ENCODE results near the gene SLC23A2.

SLC23A2 gene

GRCh38 chr20:4837760-4838159 lies 163.6 kb downstream of the SLC23A2 start:
- DNase-seq: no peak

GRCh38 chr20:4836935-4837334 lies 164.4 kb downstream of the SLC23A2 start:
- DNase-seq: no peak

DNA sequence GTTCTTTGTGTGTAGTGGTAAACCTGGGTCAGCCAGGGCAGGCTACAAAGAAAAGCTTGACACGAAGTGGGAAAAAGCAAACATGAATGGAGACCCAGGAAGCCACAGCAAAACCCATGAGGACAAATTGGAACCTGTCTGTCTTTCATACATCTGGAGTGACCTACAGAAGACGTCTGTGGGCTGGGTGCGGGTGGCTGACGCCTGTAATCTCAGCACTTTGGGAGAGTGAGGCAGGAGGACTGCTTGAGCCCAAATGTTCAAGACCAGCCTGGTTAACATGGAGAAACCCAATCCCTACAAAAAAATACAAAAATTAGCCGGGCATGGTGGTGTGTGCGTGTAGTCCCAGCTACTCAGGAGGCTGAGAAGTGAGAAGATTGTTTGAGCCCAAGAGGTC lies 164.8 kb downstream of the SLC23A2 start:
- no peak for DNase-seq

DNA sequence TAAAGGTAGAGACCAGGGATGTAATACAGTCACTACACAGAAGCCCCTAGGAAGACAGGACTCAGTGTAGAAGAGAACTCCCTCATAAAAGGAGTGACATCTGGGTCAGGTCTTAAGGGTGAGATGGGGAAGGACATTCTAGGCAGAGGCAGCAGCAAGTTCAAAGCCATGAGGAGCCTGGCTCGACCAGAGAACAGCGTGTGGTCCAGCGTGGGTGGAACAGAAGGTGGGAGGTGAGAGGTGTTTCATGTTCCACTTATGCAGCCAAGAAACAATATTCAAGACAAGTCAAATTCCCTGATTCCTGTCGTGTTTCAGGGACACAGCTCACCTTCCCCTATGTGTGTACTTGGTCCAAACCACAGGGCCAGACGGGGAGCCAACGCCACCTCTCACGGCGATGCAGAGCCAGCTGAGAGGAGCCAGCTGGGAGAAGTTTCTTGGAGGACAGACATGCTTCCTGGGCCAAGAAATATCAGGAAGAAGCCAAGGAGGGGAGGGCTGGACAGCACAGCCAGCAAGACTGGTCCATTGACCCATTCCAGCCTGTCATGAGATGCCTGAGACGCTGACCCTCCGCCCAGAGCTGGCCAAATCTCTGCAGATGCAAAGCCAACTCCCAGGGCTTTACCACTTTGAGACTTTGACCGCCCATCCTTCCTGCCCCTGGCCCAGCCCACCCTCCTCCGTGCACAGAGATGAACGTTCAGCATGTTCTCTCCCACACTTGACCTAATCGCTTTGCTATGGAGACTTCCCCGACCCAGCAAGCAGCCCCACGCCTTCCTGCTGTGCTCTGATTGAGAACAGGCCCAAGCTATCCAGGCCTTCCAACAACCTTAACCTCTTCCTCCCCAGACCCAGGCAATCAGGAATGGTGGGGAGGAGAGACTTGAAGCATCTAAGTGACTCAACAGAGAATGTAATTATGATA lies 165.8 kb downstream of the SLC23A2 start:
- DNase-seq: no peak

DNA sequence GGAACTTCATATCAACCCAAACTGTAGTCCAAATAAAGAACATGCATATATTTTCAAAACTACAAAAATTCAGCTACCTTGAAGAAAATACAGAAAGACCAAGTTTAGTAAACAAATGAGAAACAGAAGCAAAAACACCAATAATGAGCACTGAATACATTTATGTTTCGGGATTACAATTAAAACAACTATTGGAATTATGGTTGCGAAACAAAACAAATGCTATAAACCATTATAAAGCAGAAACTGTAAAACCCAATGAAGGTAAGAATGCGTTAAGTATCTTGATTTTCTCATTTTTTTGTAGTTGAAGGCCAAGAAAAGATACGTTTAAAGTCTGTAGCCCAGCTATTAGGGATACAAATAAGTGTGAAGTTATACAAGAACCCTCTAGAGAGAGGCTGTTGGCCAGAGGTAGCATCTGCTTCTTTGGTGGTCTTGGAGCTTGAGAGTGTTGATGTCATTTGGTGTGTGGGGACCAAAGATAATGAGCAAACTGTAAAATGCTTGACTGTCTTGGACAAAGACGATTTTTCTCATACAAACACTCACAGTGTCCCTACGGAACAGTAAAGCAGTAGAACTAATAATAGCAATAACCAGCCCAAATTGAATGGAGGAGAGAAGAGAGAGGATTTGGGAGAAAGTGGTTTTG lies 168.1 kb downstream of the SLC23A2 start:
- no peak for DNase-seq

DNA sequence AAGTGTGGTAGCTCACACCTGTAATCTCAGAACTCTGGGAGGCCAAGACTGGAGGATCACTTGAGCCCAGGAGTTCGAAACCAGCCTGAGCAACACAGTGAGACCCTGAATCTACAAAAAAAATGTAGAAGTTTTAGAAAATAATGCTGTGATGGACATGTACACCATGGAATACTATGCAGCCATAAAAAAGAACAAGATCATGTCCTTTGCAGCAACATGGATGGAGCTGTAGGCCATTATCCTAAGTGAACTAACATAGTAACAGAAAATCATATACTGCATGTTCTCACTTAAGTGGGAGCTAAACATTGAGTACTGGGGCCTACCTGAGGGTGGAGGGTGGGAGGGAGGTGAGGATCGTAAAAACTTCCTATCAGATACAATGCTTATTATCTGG lies 168.8 kb downstream of the SLC23A2 start:
- DNase-seq: no peak

- no peak for DNase-seq
Observed at GRCh38 chr20:4830696-4831095, 170.6 kb downstream of the SLC23A2 start.

GRCh38 chr20:4830259-4830658 lies 171.1 kb downstream of the SLC23A2 start:
- DNase-seq: no peak

- no peak for DNase-seq
Observed at GRCh38 chr20:4829514-4830215, 171.6 kb downstream of the SLC23A2 start.

GRCh38 chr20:4828830-4829513 lies 172.3 kb downstream of the SLC23A2 start:
- DNase-seq: no peak

GRCh38 chr20:4821590-4821989 lies 179.7 kb downstream of the SLC23A2 start:
- DNase-seq: no peak

DNA sequence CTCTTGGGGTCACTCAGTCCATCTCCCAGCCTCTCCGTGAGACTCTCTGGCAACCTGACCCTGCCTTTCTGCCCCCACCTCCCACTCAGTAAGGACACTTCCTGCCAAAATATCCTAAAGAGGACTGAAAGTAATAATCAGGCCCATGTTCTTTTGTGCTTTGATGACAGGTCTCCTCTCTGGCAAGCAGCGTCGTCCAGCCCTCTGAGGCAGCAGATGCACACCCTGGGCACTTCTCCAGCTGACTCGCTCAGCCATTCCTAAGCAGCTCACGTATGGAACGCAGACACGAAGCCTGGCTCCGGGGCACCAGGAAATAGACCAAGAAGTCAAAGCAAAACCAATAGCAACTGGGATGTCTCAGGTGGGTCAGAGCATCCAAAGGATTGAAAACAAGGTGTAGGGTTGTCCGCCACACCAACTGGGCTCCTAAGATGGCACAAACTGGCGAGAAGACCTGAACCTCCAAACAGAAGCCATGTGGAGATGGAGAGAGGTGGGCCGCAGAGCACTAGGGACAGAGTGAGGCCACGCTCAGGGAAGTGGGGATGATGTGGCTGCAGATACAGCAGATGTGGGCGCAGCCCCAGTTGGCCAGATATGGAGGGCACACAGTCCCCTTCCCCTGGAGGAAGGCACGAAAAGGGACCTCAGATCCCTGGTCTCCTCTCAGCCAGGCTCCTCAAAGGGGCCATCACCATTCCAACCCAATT lies 180.3 kb downstream of the SLC23A2 start:
- DNase-seq: no peak

GRCh38 chr20:4819901-4820300 lies 181.4 kb downstream of the SLC23A2 start:
- DNase-seq: no peak

DNA sequence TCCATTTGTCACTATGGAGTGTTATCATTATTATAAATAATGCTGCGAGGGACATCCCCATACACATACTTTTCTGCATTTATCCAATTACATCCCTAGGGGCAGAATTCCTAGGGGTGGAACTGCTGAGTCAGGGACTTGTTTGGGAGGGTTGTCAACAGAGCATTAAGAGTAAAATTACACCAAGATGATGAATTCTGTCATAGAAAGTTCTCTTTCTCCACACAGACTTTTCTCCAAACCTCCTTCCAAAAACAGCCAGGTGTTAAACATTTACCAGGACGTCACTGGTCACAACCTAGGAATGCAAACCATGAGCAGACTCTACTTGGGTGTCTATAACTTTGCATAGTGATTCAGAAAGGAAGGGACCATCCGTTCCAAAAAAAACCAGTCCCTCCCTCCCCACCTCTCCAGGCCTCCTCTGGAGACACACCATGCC lies 184.1 kb downstream of the SLC23A2 start:
- no peak for DNase-seq

DNA sequence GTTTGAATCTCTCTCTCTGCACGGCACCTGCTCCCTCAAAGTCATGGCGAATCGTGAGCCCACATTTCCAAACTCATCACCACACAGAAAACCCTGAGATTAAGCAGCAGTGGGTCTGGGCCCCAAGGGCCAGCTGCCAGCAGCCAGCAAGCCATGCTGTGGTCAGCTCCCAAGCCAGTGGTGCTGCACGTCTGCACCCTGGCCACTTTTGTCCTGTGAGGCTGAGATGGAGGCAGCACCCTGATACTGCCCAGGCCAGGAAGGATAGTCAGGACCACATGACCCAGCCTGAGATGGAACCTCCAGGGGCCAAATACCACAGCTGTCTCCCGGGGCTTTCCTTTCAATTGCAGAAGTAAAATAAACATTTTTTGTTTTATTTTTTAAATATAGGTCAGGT lies 185.7 kb downstream of the SLC23A2 start:
- no peak for DNase-seq

DNA sequence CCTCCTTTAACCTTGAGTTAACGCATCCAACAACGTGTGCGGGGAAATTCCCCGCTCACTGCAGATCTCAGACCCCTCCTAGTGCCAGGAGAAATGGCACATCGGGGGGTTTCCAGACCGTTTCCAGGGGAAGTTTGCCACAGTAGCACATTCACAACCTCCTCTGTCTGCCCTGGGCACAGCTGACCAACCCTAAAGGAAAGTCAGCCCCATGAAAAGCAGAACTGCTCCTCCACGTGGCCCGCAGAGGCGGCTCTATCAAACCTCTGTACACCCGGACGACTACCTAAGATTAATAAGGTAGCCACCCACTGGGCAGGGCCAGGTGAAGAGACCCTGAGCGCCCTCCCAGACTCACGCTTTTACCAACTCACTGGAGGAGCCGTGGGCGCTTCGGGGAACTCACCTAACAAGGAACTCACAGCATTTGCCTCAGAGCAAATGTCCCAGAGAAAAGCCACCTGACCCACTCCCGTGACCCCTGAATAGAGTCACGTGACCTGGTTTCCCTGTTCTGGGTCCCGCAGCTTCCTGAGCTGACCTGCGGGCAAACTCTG lies 186.5 kb downstream of the SLC23A2 start:
- DNase-seq: peak; percentile 79

GRCh38 chr20:4813863-4814695 lies 187.2 kb downstream of the SLC23A2 start:
- peak; percentile 91 for DNase-seq

GRCh38 chr20:4813076-4813862 lies 188.0 kb downstream of the SLC23A2 start:
- DNase-seq: peak; percentile 43

DNA sequence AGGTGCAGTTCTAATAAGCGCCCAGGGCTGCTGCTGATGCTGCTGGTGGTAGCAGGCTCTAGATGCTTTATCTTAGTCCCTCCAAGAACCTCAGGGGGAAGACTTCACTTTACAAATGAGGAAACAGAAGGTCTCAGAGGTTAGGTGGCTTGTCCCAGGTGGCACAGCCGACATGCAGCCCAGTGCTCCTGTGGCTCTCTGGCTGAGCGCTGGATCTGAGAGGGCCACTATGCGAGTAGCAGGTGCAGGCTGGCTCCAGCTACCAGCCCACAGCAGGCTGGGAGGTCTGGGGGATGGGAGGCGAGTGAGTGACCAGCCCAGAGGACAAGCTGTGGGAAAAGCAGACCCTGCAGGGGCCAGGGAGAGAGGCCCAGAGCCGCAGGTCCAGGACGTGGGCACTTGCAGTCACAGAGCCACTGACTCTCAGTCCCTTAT lies 188.7 kb downstream of the SLC23A2 start:
- DNase-seq: peak; percentile 30

GRCh38 chr20:4812216-4812615 lies 189.1 kb downstream of the SLC23A2 start:
- DNase-seq: peak; percentile 57
